ENCODE data around the gene SND1.
A peak's percentile ranks its signal among the peaks of the same experiment; 100 is the strongest.

SND1 gene

GRCh38 chr7:127886248-127886647 is 234.3 kb downstream of the SND1 start:
- 60% methylated on average over 2 of the region's 3 CpGs for WGBS

GRCh38 chr7:127887096-127887495 is 235.1 kb downstream of the SND1 start:
- Histone ChIP-seq H3K9ac (ENCODE audit: low read length) (no peak overlapping the region), H3K4me1 (ENCODE audit: control insufficient read depth, insufficient read depth, low read depth, low read length) (peaks cover 6% of the 10 kb centered on the region), H3K18ac (ENCODE audit: low read depth in 1 of 2, low read length in 2 of 2) (no peak overlapping the region), H2BK12ac (ENCODE audit: low read length in 2 of 2) (no peak overlapping the region), H2BK15ac (ENCODE audit: low read depth, poor library complexity, severe bottlenecking) (no peak overlapping the region), H3K79me1 (replicated peaks; ENCODE audit: low read length, poor library complexity, severe bottlenecking) (peaks cover 13% of the 10 kb centered on the region), H4K8ac (ENCODE audit: low read length) (no peak overlapping the region), H3K23ac (ENCODE audit: low read length in 2 of 2) (no peak overlapping the region), H3K4me2 (ENCODE audit: low read length, poor library complexity, severe bottlenecking) (no peak overlapping the region), H3K27me3 (ENCODE audit: control insufficient read depth in 1 of 2, insufficient read depth in 1 of 2, low read length in 2 of 2) (no peaks in the 10 kb centered on the region), H2BK5ac (ENCODE audit: low read depth, low read length, poor library complexity, severe bottlenecking) (no peak overlapping the region), H4K91ac (ENCODE audit: low read length) (no peak overlapping the region), H3K14ac (ENCODE audit: low read length in 2 of 2) (no peak overlapping the region), H3K27ac (ENCODE audit: low read length, poor library complexity, severe bottlenecking) (no peak overlapping the region), H3K36me3 (ENCODE audit: control insufficient read depth in 1 of 2, insufficient read depth in 2 of 2, low read depth in 1 of 2, low read length in 2 of 2) (peaks cover 3 to 37% of the 10 kb centered on the region in 2 experiments), H3K4ac (ENCODE audit: low read depth in 1 of 2, low read length in 2 of 2) (no peak overlapping the region), H2AFZ (ENCODE audit: low read depth, low read length) (no peak overlapping the region), H2AK5ac (ENCODE audit: low read length, severe bottlenecking) (no peak overlapping the region), H3K9me3 (ENCODE audit: control insufficient read depth, low read length) (no peaks in the 10 kb centered on the region), H3K4me3 (ENCODE audit: insufficient read depth in 1 of 2, low read depth in 1 of 2, low read length in 2 of 2) (no peak overlapping the region), H2BK120ac (ENCODE audit: low read depth, low read length) (no peak overlapping the region)
- WGBS: 94% methylated on average over 5 of the region's 6 CpGs
- no peak for DNase-seq

More at GRCh38 chr7:127886248-127886647, 234.3 kb downstream of the SND1 start:
- H4K91ac ChIP-seq (ENCODE audit: low read length): no peak overlapping the region
- no peak overlapping the region for H3K23ac ChIP-seq (ENCODE audit: low read length in 2 of 2)
- H3K27ac ChIP-seq (ENCODE audit: low read length, poor library complexity, severe bottlenecking): peak overlapping the region; percentile 31
- H3K9me3 ChIP-seq (ENCODE audit: control insufficient read depth, low read length): no peaks in the 10 kb centered on the region
- H2BK15ac ChIP-seq (ENCODE audit: low read depth, poor library complexity, severe bottlenecking): no peak overlapping the region
- H3K36me3 ChIP-seq (ENCODE audit: control insufficient read depth in 1 of 2, insufficient read depth in 2 of 2, low read depth in 1 of 2, low read length in 2 of 2): peaks cover 0 to 29% of the 10 kb centered on the region in 2 experiments
- no peak overlapping the region for H4K8ac ChIP-seq (ENCODE audit: low read length)
- no peaks in the 10 kb centered on the region for H3K27me3 ChIP-seq (ENCODE audit: control insufficient read depth in 1 of 2, insufficient read depth in 1 of 2, low read length in 2 of 2)
- H3K4me3 ChIP-seq (ENCODE audit: insufficient read depth in 1 of 2, low read depth in 1 of 2, low read length in 2 of 2): peak overlapping the region in 1 of 2 experiments; percentile 20
- no peak overlapping the region for H3K4me2 ChIP-seq (ENCODE audit: low read length, poor library complexity, severe bottlenecking)
- H3K9ac ChIP-seq (ENCODE audit: low read length): peak overlapping the region; percentile 43
- no peak for DNase-seq
- no peak overlapping the region for H2AK5ac ChIP-seq (ENCODE audit: low read length, severe bottlenecking)
- no peak overlapping the region for H2BK120ac ChIP-seq (ENCODE audit: low read depth, low read length)
- H3K14ac ChIP-seq (ENCODE audit: low read length in 2 of 2): no peak overlapping the region
- H3K79me1 ChIP-seq (replicated peaks; ENCODE audit: low read length, poor library complexity, severe bottlenecking): peaks cover 13% of the 10 kb centered on the region
- no peak overlapping the region for H3K4ac ChIP-seq (ENCODE audit: low read depth in 1 of 2, low read length in 2 of 2)
- no peak overlapping the region for H2BK12ac ChIP-seq (ENCODE audit: low read length in 2 of 2)
- H3K4me1 ChIP-seq (ENCODE audit: control insufficient read depth, insufficient read depth, low read depth, low read length): peaks cover 6% of the 10 kb centered on the region
- no peak overlapping the region for H2BK5ac ChIP-seq (ENCODE audit: low read depth, low read length, poor library complexity, severe bottlenecking)
- H2AFZ ChIP-seq (ENCODE audit: low read depth, low read length): no peak overlapping the region
- H3K18ac ChIP-seq (ENCODE audit: low read depth in 1 of 2, low read length in 2 of 2): no peak overlapping the region

- no peak overlapping the region for H3K4me2 ChIP-seq (ENCODE audit: low read length, poor library complexity, severe bottlenecking)
- peaks cover 17% of the 10 kb centered on the region for H3K79me1 ChIP-seq (replicated peaks; ENCODE audit: low read length, poor library complexity, severe bottlenecking)
- DNase-seq: no peak
- WGBS: 100% methylated on average over 3 of the region's 3 CpGs
- no peak overlapping the region for H4K8ac ChIP-seq (ENCODE audit: low read length)
- no peak overlapping the region for H3K4me3 ChIP-seq (ENCODE audit: insufficient read depth in 1 of 2, low read depth in 1 of 2, low read length in 2 of 2)
- no peak overlapping the region for H3K23ac ChIP-seq (ENCODE audit: low read length in 2 of 2)
- H3K9ac ChIP-seq (ENCODE audit: low read length): no peak overlapping the region
- H2BK5ac ChIP-seq (ENCODE audit: low read depth, low read length, poor library complexity, severe bottlenecking): no peak overlapping the region
- H3K18ac ChIP-seq (ENCODE audit: low read depth in 1 of 2, low read length in 2 of 2): no peak overlapping the region
- H2BK15ac ChIP-seq (ENCODE audit: low read depth, poor library complexity, severe bottlenecking): no peak overlapping the region
- peaks cover 4 to 40% of the 10 kb centered on the region in 2 experiments for H3K36me3 ChIP-seq (ENCODE audit: control insufficient read depth in 1 of 2, insufficient read depth in 2 of 2, low read depth in 1 of 2, low read length in 2 of 2)
- H3K27me3 ChIP-seq (ENCODE audit: control insufficient read depth in 1 of 2, insufficient read depth in 1 of 2, low read length in 2 of 2): no peaks in the 10 kb centered on the region
- H3K4me1 ChIP-seq (ENCODE audit: control insufficient read depth, insufficient read depth, low read depth, low read length): peaks cover 6% of the 10 kb centered on the region
- no peak overlapping the region for H3K27ac ChIP-seq (ENCODE audit: low read length, poor library complexity, severe bottlenecking)
- no peak overlapping the region for H2AK5ac ChIP-seq (ENCODE audit: low read length, severe bottlenecking)
- H4K91ac ChIP-seq (ENCODE audit: low read length): no peak overlapping the region
- H2AFZ ChIP-seq (ENCODE audit: low read depth, low read length): no peak overlapping the region
- no peaks in the 10 kb centered on the region for H3K9me3 ChIP-seq (ENCODE audit: control insufficient read depth, low read length)
- H2BK12ac ChIP-seq (ENCODE audit: low read length in 2 of 2): no peak overlapping the region
- no peak overlapping the region for H3K4ac ChIP-seq (ENCODE audit: low read depth in 1 of 2, low read length in 2 of 2)
- no peak overlapping the region for H3K14ac ChIP-seq (ENCODE audit: low read length in 2 of 2)
- no peak overlapping the region for H2BK120ac ChIP-seq (ENCODE audit: low read depth, low read length)
Measured at GRCh38 chr7:127887631-127888030, 235.6 kb downstream of the SND1 start.

- Histone ChIP-seq H2BK5ac (ENCODE audit: low read depth, low read length, poor library complexity, severe bottlenecking) (no peak overlapping the region), H4K91ac (ENCODE audit: low read length) (no peak overlapping the region), H2AK5ac (ENCODE audit: low read length, severe bottlenecking) (no peak overlapping the region), H2BK15ac (ENCODE audit: low read depth, poor library complexity, severe bottlenecking) (no peak overlapping the region), H3K9ac (ENCODE audit: low read length) (no peak overlapping the region), H3K4me3 (ENCODE audit: insufficient read depth in 1 of 2, low read depth in 1 of 2, low read length in 2 of 2) (no peak overlapping the region), H3K4me1 (ENCODE audit: control insufficient read depth, insufficient read depth, low read depth, low read length) (peaks cover 6% of the 10 kb centered on the region), H3K4ac (ENCODE audit: low read depth in 1 of 2, low read length in 2 of 2) (no peak overlapping the region), H3K4me2 (ENCODE audit: low read length, poor library complexity, severe bottlenecking) (no peak overlapping the region), H2BK12ac (ENCODE audit: low read length in 2 of 2) (no peak overlapping the region), H4K8ac (ENCODE audit: low read length) (no peak overlapping the region), H3K23ac (ENCODE audit: low read length in 2 of 2) (no peak overlapping the region), H3K79me1 (replicated peaks; ENCODE audit: low read length, poor library complexity, severe bottlenecking) (peaks cover 19% of the 10 kb centered on the region), H3K27me3 (ENCODE audit: control insufficient read depth in 1 of 2, insufficient read depth in 1 of 2, low read length in 2 of 2) (no peaks in the 10 kb centered on the region), H2AFZ (ENCODE audit: low read depth, low read length) (no peak overlapping the region), H3K27ac (ENCODE audit: low read length, poor library complexity, severe bottlenecking) (no peak overlapping the region), H3K36me3 (ENCODE audit: control insufficient read depth in 1 of 2, insufficient read depth in 2 of 2, low read depth in 1 of 2, low read length in 2 of 2) (peaks cover 4 to 40% of the 10 kb centered on the region in 2 experiments), H3K14ac (ENCODE audit: low read length in 2 of 2) (no peak overlapping the region), H2BK120ac (ENCODE audit: low read depth, low read length) (no peak overlapping the region), H3K9me3 (ENCODE audit: control insufficient read depth, low read length) (no peaks in the 10 kb centered on the region), H3K18ac (ENCODE audit: low read depth in 1 of 2, low read length in 2 of 2) (no peak overlapping the region)
- no peak for DNase-seq
- no CpG with 5 or more reads among the region's 1 CpG for WGBS
Measured at GRCh38 chr7:127888411-127888810, 236.4 kb downstream of the SND1 start.
